ENCODE data around the gene SRSF9.
A peak's percentile ranks its signal among the peaks of the same experiment; 100 is the strongest.

The SRSF9 gene

GRCh38 chr12:120425797-120426196, 43.8 kb downstream of the SRSF9 start:
- Mint-ChIP-seq H3K27me3 (peaks cover 2% of the 10 kb centered on the region), H3K4me3 (no peak overlapping the region), H3K27ac (no peak overlapping the region), H3K4me1 (peaks cover 5% of the 10 kb centered on the region), H3K36me3 (no peaks in the 10 kb centered on the region), H3K9me3 (peaks cover 1% of the 10 kb centered on the region)
- ATAC-seq (ENCODE audit: low read depth), result no peak
- no peak for DNase-seq (ENCODE audit: low spot score in 2 of 2)

GRCh38 chr12:120422892-120423456, 46.6 kb downstream of the SRSF9 start:
- no peak for ATAC-seq (ENCODE audit: low read depth)
- Mint-ChIP-seq H3K4me3 (no peak overlapping the region), H3K36me3 (no peaks in the 10 kb centered on the region), H3K27ac (no peak overlapping the region), H3K9me3 (peaks cover 1% of the 10 kb centered on the region), H3K4me1 (peaks cover 3% of the 10 kb centered on the region), H3K27me3 (no peaks in the 10 kb centered on the region)
- no peak for DNase-seq (ENCODE audit: low spot score in 2 of 2)

- DNase-seq (ENCODE audit: low spot score in 2 of 2) (no peak), ATAC-seq (ENCODE audit: low read depth) (no peak)
- Mint-ChIP-seq H3K36me3 (no peaks in the 10 kb centered on the region), H3K27ac (no peak overlapping the region), H3K9me3 (peaks cover 1% of the 10 kb centered on the region), H3K27me3 (peaks cover 1% of the 10 kb centered on the region), H3K4me3 (no peak overlapping the region), H3K4me1 (peaks cover 3% of the 10 kb centered on the region)
These were observed 47.8 kb downstream of the SRSF9 start for GRCh38 chr12:120421701-120422100.

GRCh38 chr12:120417917-120418580, 51.5 kb downstream of the SRSF9 start:
- Mint-ChIP-seq H3K4me1 (no peaks in the 10 kb centered on the region), H3K27ac (no peak overlapping the region), H3K9me3 (no peaks in the 10 kb centered on the region), H3K4me3 (no peak overlapping the region), H3K27me3 (peaks cover 9% of the 10 kb centered on the region), H3K36me3 (no peaks in the 10 kb centered on the region)
- ATAC-seq (ENCODE audit: low read depth) (no peak), DNase-seq (ENCODE audit: low spot score in 2 of 2) (no peak)

DNA sequence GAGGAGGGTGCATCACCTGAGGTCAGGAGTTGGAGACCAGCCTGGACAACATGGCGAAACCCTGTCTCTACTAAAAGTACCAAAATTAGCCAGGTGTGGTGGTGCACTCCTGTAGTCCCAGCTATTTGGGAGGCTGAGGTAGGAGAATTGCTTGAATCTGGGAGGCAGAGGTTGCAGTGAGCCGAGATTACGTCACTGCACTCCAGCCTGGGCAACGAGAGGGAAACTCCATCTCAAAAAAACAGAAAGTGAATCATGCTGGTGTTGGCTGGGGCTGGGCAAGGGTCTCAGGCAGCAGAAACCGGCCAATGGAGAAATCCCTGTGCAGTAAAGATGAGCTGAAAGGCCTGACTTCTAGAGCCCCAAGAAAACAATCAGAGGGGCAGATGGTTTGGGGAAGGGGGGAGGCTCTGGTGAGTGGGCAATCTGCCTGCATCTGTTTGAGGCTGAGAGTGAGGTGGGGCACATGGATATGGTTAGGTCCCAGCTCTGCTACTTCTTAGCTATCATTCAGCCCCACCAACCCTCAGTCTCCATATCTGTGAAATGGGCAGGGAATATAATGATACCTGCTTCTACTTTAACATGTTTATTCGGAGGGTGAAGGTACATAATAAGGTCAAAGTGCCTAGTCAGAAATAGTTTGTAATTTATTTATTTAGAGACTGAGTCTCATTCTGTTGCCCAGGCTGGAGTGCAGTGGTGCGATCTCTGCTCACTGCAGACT, 52.9 kb downstream of the SRSF9 start:
- Mint-ChIP-seq H3K27me3 (peaks cover 16% of the 10 kb centered on the region), H3K36me3 (peaks cover 1% of the 10 kb centered on the region), H3K9me3 (no peaks in the 10 kb centered on the region), H3K4me1 (no peaks in the 10 kb centered on the region), H3K4me3 (no peak overlapping the region), H3K27ac (no peak overlapping the region)
- DNase-seq (ENCODE audit: low spot score in 2 of 2) (no peak), ATAC-seq (ENCODE audit: low read depth) (no peak)

- ATAC-seq (ENCODE audit: low read depth) (no peak), DNase-seq (ENCODE audit: low spot score in 2 of 2) (no peak)
- no peak overlapping the region for H3K27ac Mint-ChIP-seq
- no peaks in the 10 kb centered on the region for H3K4me1 Mint-ChIP-seq
- H3K4me3 Mint-ChIP-seq, result no peak overlapping the region
- H3K36me3 Mint-ChIP-seq, result peaks cover 1% of the 10 kb centered on the region
- peaks cover 16% of the 10 kb centered on the region for H3K27me3 Mint-ChIP-seq
- no peaks in the 10 kb centered on the region for H3K9me3 Mint-ChIP-seq
These were observed 55.5 kb downstream of the SRSF9 start for GRCh38 chr12:120413901-120414695.

GRCh38 chr12:120412421-120412820, 57.1 kb downstream of the SRSF9 start:
- H3K27ac Mint-ChIP-seq, result no peak overlapping the region
- peaks cover 15% of the 10 kb centered on the region for H3K27me3 Mint-ChIP-seq
- no peaks in the 10 kb centered on the region for H3K4me1 Mint-ChIP-seq
- H3K4me3 Mint-ChIP-seq, result no peak overlapping the region
- ATAC-seq (ENCODE audit: low read depth), result peak; percentile 39
- H3K36me3 Mint-ChIP-seq, result peaks cover 1% of the 10 kb centered on the region
- H3K9me3 Mint-ChIP-seq, result no peaks in the 10 kb centered on the region
- DNase-seq (ENCODE audit: low spot score in 2 of 2), result no peak
